Skin epidermis (tissue), 12 donors: Measurements from ENCODE around the gene DENR.
"Not testable (repeated sequence)": the region's sequence is repeated elsewhere in the genome, so short reads cannot be mapped to it uniquely, and the experiment has no call there.

Experiments used
- H3K27ac ChIP-seq, 21 experiments: fragments of 200-600 bp; sonication (generic) in 11 of 21; one replicate each; pipeline ENCODE4 v1.5.0; 2020; ENCODE audit warnings: mild to moderate bottlenecking in 3 of 21, inconsistent platforms in 2 of 21, moderate library complexity in 2 of 21
- H3K4me3 ChIP-seq, 7 experiments: fragments of 200-600 bp; sonication (generic) in 2 of 7; one replicate each; pipeline ENCODE4 v1.5.0; 2020; ENCODE audit warnings: inconsistent platforms in 2 of 7, mild to moderate bottlenecking in 2 of 7, moderate library complexity in 1 of 7

DENR gene

GRCh38 chr12:122752464-122753318, at the start of gene DENR:
Gene DENR (plus strand): TSS chr12:122752824. CDS start chr12:122753702, 878 bp downstream.
- Histone ChIP-seq H3K27ac (peak within 1 kb of the TSS; percentile 80 to 99 (median 92)), H3K4me3 (peak within 1 kb of the TSS; percentile 61 to 93 (median 81))

GRCh38 chr12:122702890-122703611, 49.6 kb upstream of the DENR start, which contains the start of gene HCAR2:
Gene HCAR2 (minus strand): TSS chr12:122703357. CDS start chr12:122703283, 74 bp downstream.
- peak within 1 kb of the TSS in 5 of 7 experiments; percentile 0 to 30 (median 13) for H3K4me3 ChIP-seq
- H3K27ac ChIP-seq = peak within 1 kb of the TSS in 13 of 21 experiments; percentile 2 to 65 (median 37)

GRCh38 chr12:122703841-122704240, 48.8 kb upstream of the DENR start:
- not testable (repeated sequence) for H3K27ac ChIP-seq, H3K4me3 ChIP-seq

GRCh38 chr12:122709287-122709686, 43.3 kb upstream of the DENR start:
- not testable (repeated sequence) for H3K4me3 ChIP-seq, H3K27ac ChIP-seq

GRCh38 chr12:122710341-122710740, 42.3 kb upstream of the DENR start:
- not testable (repeated sequence) for H3K4me3 ChIP-seq, H3K27ac ChIP-seq

- H3K4me3 ChIP-seq, H3K27ac ChIP-seq: not testable (repeated sequence)
These were observed 41.4 kb upstream of the DENR start for GRCh38 chr12:122711266-122711665.

GRCh38 chr12:122713491-122714188, 39.0 kb upstream of the DENR start:
- peak overlapping the region in 11 of 21 experiments; percentile 26 to 72 (median 59) for H3K27ac ChIP-seq
- H3K4me3 ChIP-seq = peak overlapping the region in 3 of 7 experiments; percentile 6 to 31 (median 13)

- peak overlapping the region in 2 of 7 experiments; percentile 2 to 9 for H3K4me3 ChIP-seq
- peak overlapping the region in 1 of 21 experiments; percentile 72 for H3K27ac ChIP-seq
These were observed 37.4 kb upstream of the DENR start for GRCh38 chr12:122715211-122715610.

GRCh38 chr12:122716658-122717057, 36.0 kb upstream of the DENR start, which contains the start of gene HCAR3:
Gene HCAR3 (minus strand): TSS chr12:122716811. CDS start chr12:122716737, 74 bp downstream.
- H3K4me3 ChIP-seq = peak within 1 kb of the TSS in 2 of 7 experiments; percentile 6 to 16
- H3K27ac ChIP-seq = peak within 1 kb of the TSS in 3 of 21 experiments; percentile 5 to 27 (median 19)

- Histone ChIP-seq H3K27ac (peak overlapping the region in 18 of 21 experiments; percentile 11 to 81 (median 52)), H3K4me3 (no peak overlapping the region)
These were observed 31.5 kb upstream of the DENR start for GRCh38 chr12:122721057-122721545.

- no peak overlapping the region for H3K4me3 ChIP-seq
- peak overlapping the region in 5 of 21 experiments; percentile 7 to 81 (median 74) for H3K27ac ChIP-seq
These were observed 30.2 kb upstream of the DENR start for GRCh38 chr12:122722387-122722786.

- no peak overlapping the region for H3K27ac ChIP-seq
- H3K4me3 ChIP-seq = no peak overlapping the region
These were observed 27.9 kb upstream of the DENR start for GRCh38 chr12:122724641-122725243.

GRCh38 chr12:122725452-122726079, 27.1 kb upstream of the DENR start:
- Histone ChIP-seq H3K4me3 (no peak overlapping the region), H3K27ac (peak overlapping the region in 7 of 21 experiments; percentile 2 to 54 (median 45))

GRCh38 chr12:122726080-122726558, 26.5 kb upstream of the DENR start:
- Histone ChIP-seq H3K27ac (peak overlapping the region in 7 of 21 experiments; percentile 2 to 54 (median 45)), H3K4me3 (no peak overlapping the region)

- Histone ChIP-seq H3K27ac (no peak overlapping the region), H3K4me3 (peak overlapping the region in 3 of 7 experiments; percentile 1 to 21 (median 4))
These were observed 22.9 kb upstream of the DENR start for GRCh38 chr12:122729583-122730214.

- peak within 1 kb of the TSS in 3 of 21 experiments; percentile 10 to 35 (median 17) for H3K27ac ChIP-seq
- peak within 1 kb of the TSS in 5 of 7 experiments; percentile 0 to 21 (median 4) for H3K4me3 ChIP-seq
These were observed 22.2 kb upstream of the DENR start, which contains the start of gene HCAR1 for GRCh38 chr12:122730215-122731014. Gene HCAR1 (minus strand): TSS chr12:122730844. CDS start chr12:122730339, 505 bp downstream.

- Histone ChIP-seq H3K4me3 (no peak overlapping the region), H3K27ac (peak overlapping the region in 1 of 21 experiments; percentile 23)
These were observed 20.5 kb upstream of the DENR start for GRCh38 chr12:122732170-122732569.
